GM12872 (cell line): Measurements from ENCODE around the gene PRKN.

Experiments
- TF ChIP-seq, protein P1 (sequence below): IDR thresholded peaks from 3 replicates; pipeline ENCODE4 v1.5.1; 2011; ENCODE audit warnings: low read depth, mild to moderate bottlenecking, low read length, moderate library complexity; ENCODE audit not compliant: insufficient read depth

Gene PRKN

GRCh38 chr6:161682982-161683381, 1044.6 kb downstream of the PRKN start:
- TF ChIP-seq, protein P1, sequence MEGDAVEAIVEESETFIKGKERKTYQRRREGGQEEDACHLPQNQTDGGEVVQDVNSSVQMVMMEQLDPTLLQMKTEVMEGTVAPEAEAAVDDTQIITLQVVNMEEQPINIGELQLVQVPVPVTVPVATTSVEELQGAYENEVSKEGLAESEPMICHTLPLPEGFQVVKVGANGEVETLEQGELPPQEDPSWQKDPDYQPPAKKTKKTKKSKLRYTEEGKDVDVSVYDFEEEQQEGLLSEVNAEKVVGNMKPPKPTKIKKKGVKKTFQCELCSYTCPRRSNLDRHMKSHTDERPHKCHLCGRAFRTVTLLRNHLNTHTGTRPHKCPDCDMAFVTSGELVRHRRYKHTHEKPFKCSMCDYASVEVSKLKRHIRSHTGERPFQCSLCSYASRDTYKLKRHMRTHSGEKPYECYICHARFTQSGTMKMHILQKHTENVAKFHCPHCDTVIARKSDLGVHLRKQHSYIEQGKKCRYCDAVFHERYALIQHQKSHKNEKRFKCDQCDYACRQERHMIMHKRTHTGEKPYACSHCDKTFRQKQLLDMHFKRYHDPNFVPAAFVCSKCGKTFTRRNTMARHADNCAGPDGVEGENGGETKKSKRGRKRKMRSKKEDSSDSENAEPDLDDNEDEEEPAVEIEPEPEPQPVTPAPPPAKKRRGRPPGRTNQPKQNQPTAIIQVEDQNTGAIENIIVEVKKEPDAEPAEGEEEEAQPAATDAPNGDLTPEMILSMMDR, result no peak

DNA sequence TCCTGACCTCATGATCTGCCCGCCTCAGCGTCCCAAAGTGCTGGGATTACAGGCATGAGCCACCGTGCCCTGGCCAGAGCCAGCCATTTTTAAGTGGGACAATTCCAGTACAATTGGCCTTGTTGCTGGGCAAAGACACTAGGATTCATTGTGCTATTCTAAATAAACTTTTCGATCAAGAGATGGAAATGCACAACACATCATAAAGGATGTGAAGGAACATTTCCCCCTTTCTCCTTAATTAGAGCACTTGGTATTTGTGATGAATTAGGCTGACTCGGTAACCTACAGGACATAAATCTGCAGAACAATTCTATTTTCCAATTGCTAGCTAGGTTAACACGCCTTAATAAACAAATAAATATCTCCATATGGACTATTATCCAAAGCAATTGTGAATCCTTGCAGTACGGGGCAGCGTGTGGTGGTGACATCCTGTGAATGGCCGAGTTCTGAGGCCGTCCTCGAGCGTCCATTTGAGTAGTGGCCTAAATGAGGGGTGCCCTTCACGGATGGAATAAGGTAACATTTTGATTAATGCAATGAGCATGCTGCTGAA, 1047.5 kb downstream of the PRKN start:
- TF ChIP-seq, protein P1, result no peak

DNA sequence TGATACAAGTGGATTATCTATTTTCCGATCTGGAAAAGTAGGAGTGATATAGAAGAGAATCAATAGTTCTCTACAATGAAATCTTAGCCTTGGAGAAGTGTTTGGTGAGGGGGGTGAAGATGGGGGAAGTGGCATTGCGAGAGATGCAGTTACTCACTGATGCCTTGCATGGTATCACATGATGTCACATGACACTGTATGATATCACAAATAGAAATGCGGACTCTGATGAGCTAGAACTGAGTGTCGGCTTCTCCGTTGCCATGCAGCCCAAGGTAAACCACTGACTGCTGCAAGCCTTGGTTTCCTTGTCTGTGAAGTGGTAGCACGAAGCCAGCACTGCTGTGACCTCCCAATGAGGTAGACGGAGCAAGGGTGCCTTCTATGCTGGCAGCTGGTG, 1050.4 kb downstream of the PRKN start:
- TF ChIP-seq, protein P1, result no peak

DNA sequence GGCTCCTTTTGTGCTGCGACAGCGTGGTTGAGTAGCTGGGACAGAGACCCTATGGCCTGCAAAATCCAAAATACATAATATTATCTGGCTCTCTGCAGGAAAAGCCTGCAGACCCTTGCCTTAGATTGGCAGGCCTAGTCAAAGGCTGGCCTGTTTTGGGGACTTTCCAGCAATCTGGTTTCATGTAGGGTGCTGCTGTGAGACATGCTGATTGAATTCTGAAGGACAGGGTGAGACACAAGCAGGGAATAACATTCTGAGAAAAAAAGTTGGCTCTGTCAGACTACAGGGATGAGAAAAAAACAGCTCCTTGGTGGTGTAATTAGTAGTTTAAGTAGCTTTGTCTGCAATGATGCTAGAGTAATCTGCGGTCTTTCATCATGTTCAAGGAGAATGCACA, 1051.0 kb downstream of the PRKN start:
- TF ChIP-seq, protein P1, result no peak

- TF ChIP-seq, protein P1, result no peak
These were observed 1052.5 kb downstream of the PRKN start for GRCh38 chr6:161674930-161675682.

DNA sequence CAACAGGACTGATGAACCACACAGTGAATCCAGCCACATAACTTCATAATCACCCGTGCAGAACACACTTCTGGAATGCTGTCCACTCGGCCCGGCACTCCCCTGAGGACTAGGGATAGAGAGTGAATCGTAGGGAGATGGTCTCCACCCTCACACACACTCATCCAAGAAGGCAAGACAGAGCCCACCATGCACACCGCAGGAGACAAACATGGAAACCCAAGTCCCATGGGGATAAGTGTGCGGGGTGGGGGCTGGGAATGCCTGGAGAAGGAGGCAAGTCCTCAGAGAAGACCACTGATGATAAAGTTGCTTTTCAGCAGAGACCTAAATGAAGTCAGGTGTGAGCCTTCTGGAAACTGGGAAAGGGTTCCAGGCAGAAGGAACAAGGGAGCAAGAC, 1054.5 kb downstream of the PRKN start:
- TF ChIP-seq, protein P1, result no peak

- TF ChIP-seq, protein P1, result no peak
These were observed 1056.4 kb downstream of the PRKN start for GRCh38 chr6:161671117-161671516.
